ENCODE measurements around the gene FYB1. TPM values are rescaled to one million over a fixed set of nuclear protein-coding genes. Genes with fewer than 3 reads are reported as not detected.
A peak's percentile ranks its signal among the peaks of the same experiment; 100 is the strongest.

The FYB1 gene
- total RNA-seq, 1 donor from 2014 or later = not detected

- no peak overlapping the region for H3K27ac Mint-ChIP-seq (ENCODE audit: unreplicated experiment)
- no peak overlapping the region for H3K4me3 Mint-ChIP-seq (ENCODE audit: unreplicated experiment)
- TF ChIP-seq CTCF (IDR thresholded peaks at IDR 0.05) = no peak
- H3K36me3 Mint-ChIP-seq (ENCODE audit: low read depth) = no peaks in the 10 kb centered on the region
- peaks cover 6% of the 10 kb centered on the region for H3K4me1 Mint-ChIP-seq (ENCODE audit: low read depth)
- no peaks in the 10 kb centered on the region for H3K9me3 Mint-ChIP-seq (ENCODE audit: low read depth)
- no peak for DNase-seq (ENCODE audit: low spot score)
- no peaks in the 10 kb centered on the region for H3K27me3 Mint-ChIP-seq (ENCODE audit: low read depth)
Observed at GRCh38 chr5:39140558-39141168, 78.7 kb downstream of the FYB1 start.

GRCh38 chr5:39138892-39139291 lies 80.5 kb downstream of the FYB1 start:
- peaks cover 6% of the 10 kb centered on the region for H3K4me1 Mint-ChIP-seq (ENCODE audit: low read depth)

DNA sequence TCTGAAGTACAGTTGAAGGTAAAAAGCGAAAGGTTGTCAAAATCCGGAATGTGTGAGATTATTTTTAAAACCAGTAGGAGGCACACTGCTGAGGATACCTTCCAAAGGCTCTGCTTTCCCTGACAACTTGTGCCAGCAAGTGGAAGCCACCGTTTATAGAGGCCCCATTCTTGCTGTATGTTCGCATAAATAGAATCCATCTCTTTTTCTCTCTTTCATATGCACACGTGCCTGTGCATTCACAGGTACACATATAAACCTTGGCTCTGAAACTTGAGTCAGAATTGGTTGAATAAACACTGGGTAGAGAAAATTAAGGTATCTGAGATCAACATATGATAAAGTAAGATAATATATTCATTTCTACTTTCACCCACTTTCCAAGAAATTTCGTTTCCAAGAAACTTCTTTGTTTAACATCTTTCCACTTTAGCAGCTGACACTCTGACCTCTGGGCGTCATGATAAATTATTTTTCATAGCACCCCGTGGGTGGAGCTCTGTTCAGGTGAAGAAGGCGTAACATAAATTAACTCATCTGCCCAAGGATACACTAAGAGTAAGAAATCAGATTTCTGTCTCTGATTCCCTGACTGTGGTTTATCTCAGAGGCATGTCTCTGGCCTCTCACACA lies 81.4 kb downstream of the FYB1 start:
- Mint-ChIP-seq H3K9me3 (ENCODE audit: low read depth) (no peaks in the 10 kb centered on the region), H3K27me3 (ENCODE audit: low read depth) (no peaks in the 10 kb centered on the region), H3K4me3 (ENCODE audit: unreplicated experiment) (no peak overlapping the region), H3K36me3 (ENCODE audit: low read depth) (no peaks in the 10 kb centered on the region), H3K4me1 (ENCODE audit: low read depth) (peaks cover 6% of the 10 kb centered on the region), H3K27ac (ENCODE audit: unreplicated experiment) (no peak overlapping the region)
- peak; percentile 31 for TF ChIP-seq CTCF (IDR thresholded peaks at IDR 0.05)
- DNase-seq (ENCODE audit: low spot score) = no peak

More at GRCh38 chr5:39138892-39139291, 80.5 kb downstream of the FYB1 start:
- TF ChIP-seq CTCF (IDR thresholded peaks at IDR 0.05) = no peak
- Mint-ChIP-seq H3K36me3 (ENCODE audit: low read depth) (no peaks in the 10 kb centered on the region), H3K27me3 (ENCODE audit: low read depth) (no peaks in the 10 kb centered on the region), H3K4me3 (ENCODE audit: unreplicated experiment) (no peak overlapping the region), H3K9me3 (ENCODE audit: low read depth) (no peaks in the 10 kb centered on the region), H3K27ac (ENCODE audit: unreplicated experiment) (no peak overlapping the region)
- no peak for DNase-seq (ENCODE audit: low spot score)

- Mint-ChIP-seq H3K27ac (ENCODE audit: unreplicated experiment) (no peak overlapping the region), H3K9me3 (ENCODE audit: low read depth) (no peaks in the 10 kb centered on the region), H3K36me3 (ENCODE audit: low read depth) (no peaks in the 10 kb centered on the region), H3K27me3 (ENCODE audit: low read depth) (no peaks in the 10 kb centered on the region), H3K4me3 (ENCODE audit: unreplicated experiment) (no peak overlapping the region), H3K4me1 (ENCODE audit: low read depth) (peaks cover 6% of the 10 kb centered on the region)
- no peak for TF ChIP-seq CTCF (IDR thresholded peaks at IDR 0.05)
- DNase-seq (ENCODE audit: low spot score) = no peak
Observed at GRCh38 chr5:39137391-39137790, 82.0 kb downstream of the FYB1 start.

GRCh38 chr5:39132792-39133191 lies 86.6 kb downstream of the FYB1 start:
- Mint-ChIP-seq H3K36me3 (ENCODE audit: low read depth) (no peaks in the 10 kb centered on the region), H3K4me1 (ENCODE audit: low read depth) (peaks cover 3% of the 10 kb centered on the region), H3K27ac (ENCODE audit: unreplicated experiment) (no peak overlapping the region), H3K27me3 (ENCODE audit: low read depth) (no peaks in the 10 kb centered on the region), H3K4me3 (ENCODE audit: unreplicated experiment) (no peak overlapping the region), H3K9me3 (ENCODE audit: low read depth) (no peaks in the 10 kb centered on the region)
- no peak for TF ChIP-seq CTCF (IDR thresholded peaks at IDR 0.05)
- DNase-seq (ENCODE audit: low spot score) = no peak

Data from chondrocyte (in vitro differentiated cells).